BJ (cell line): Measurements from ENCODE around the gene DMPK. TPM values are rescaled to one million over a fixed set of nuclear protein-coding genes. Genes with fewer than 3 reads are reported as not detected.

Experiments used
- CTCF ChIA-PET: fragments of 350-600 bp; formaldehyde crosslinking; extraction: SDS; loops from one replicate; lab custom pipeline; 2021; ENCODE audit warnings: antibody characterized with exemption, inconsistent platforms; lab: Yijun Ruan, JAX
- POLR2A ChIA-PET: fragments of 300-600 bp; sonication (Branson Sonifier 250); formaldehyde crosslinking; extraction: SDS; loops from one replicate; lab custom pipeline; 2021; ENCODE audit warnings: antibody characterized with exemption; lab: Charles Lee
- DNase-seq: peaks from one replicate; pipeline ENCODE4 v3.0.0-alpha.2; 2011; ENCODE audit warnings: low read depth
- H3K27me3 ChIP-seq: 2 replicates; pipeline ENCODE4 v1.6.0; 2011; ENCODE audit warnings: low read length; ENCODE audit not compliant: control insufficient read depth, insufficient read depth
- H3K36me3 ChIP-seq: 2 replicates; pipeline ENCODE4 v1.5.1; 2011; ENCODE audit warnings: low read length; ENCODE audit not compliant: control insufficient read depth, insufficient read depth
- H3K4me3 ChIP-seq: 2 replicates; pipeline ENCODE4 v1.5.1; 2011; ENCODE audit warnings: low read depth, mild to moderate bottlenecking, control low read depth, low read length
- CTCF ChIP-seq: IDR thresholded peaks from 2 replicates; pipeline ENCODE4 v1.5.1; 2011; ENCODE audit warnings: low read depth, mild to moderate bottlenecking, control low read depth, inconsistent platforms, low read length, moderate library complexity; ENCODE audit not compliant: insufficient read depth
- polyA plus RNA-seq: library from polyadenylated mRNA; depleted of rRNA; stranded (reverse); fragments of >200 nt; gene quantifications from 2 replicates; pipeline ENCODE4 v1.2.3, GENCODE V29; 2011

The DMPK gene
- polyA plus RNA-seq, 1 experiment, result 131 TPM

GRCh38 chr19:45762870-45763631 is 19.2 kb downstream of the DMPK start:
- ChIA-PET CTCF (interaction anchor here (0.6 to 1.2 kb wide), 3 partner anchors 18 to 71 kb away, joined by 3 read pairs; partner anchors contain the start of gene QPCTL), POLR2A (interaction anchor here (0.6 kb wide), 1 partner anchor 9 kb away, joined by 3 read pairs; no protein-coding TSS in a partner anchor)
- Histone ChIP-seq H3K4me3 (no peak overlapping the region), H3K36me3 (no peaks in the 10 kb centered on the region; the same call in 1 of the 2 replicates), H3K27me3 (no peaks in the 10 kb centered on the region)
- DNase-seq, result no peak
- no peak for TF ChIP-seq CTCF

DNA sequence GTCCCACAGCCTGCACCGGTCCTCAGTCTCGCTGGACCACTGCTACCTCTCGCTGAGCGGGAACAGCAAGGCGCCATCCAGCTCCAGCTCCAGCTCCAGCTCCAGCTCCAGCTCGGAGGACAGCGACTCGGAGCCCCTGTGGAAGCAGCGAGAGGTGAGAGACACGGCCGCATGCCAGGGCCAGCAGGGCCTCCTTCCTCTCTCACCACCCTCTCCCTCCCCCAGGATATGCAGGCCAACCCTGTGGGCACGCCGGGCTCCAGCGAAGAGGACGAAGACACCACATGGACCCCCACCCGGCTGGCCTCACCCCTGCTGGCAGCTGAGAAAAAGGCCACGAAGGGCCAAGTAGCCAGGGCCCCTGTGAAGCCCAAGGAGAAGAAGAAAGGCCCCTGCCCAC is 20.6 kb downstream of the DMPK start:
- no peak for TF ChIP-seq CTCF
- Histone ChIP-seq H3K27me3 (no peaks in the 10 kb centered on the region), H3K36me3 (no peaks in the 10 kb centered on the region; the same call in 1 of the 2 replicates), H3K4me3 (no peak overlapping the region)
- ChIA-PET POLR2A (interaction anchor here (0.7 kb wide), 1 partner anchor 22 kb away, joined by 24 read pairs; no protein-coding TSS in a partner anchor), CTCF (no interaction called here)
- DNase-seq, result no peak

DNA sequence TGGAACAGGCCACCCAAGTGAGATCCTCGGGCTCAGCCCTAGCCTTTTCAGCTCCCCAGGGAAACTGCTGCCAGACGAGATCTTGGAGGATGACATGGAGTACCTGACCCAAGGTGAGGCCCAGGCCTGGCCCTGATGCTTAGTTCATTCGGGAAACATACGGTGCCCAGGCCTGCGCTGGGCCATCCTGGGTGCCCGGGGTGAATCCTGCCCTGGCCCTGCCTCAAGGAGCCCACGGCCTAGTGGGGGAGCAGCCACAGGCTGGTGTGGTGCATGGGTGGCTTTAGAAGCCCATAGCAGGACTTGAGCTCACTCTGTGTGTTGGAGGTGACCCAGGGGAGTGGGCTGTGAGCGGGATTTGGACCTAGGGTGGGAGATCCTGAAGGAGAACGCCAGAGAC is 23.4 kb downstream of the DMPK start:
- Histone ChIP-seq H3K4me3 (no peak overlapping the region), H3K36me3 (no peaks in the 10 kb centered on the region), H3K27me3 (no peaks in the 10 kb centered on the region)
- DNase-seq, result no peak
- CTCF ChIA-PET, result interaction anchor here (1.4 kb wide), 1 partner anchor 19 kb away, joined by 3 read pairs; no protein-coding TSS in a partner anchor
- TF ChIP-seq CTCF, result no peak
- POLR2A ChIA-PET, result no interaction called here

- no peak overlapping the region for H3K4me3 ChIP-seq
- ChIA-PET CTCF (interaction anchor here (0.6 to 1.4 kb wide), 5 partner anchors 17 to 74 kb away, joined by 3 read pairs; partner anchors contain the start of gene QPCTL), POLR2A (no interaction called here)
- no peaks in the 10 kb centered on the region for H3K27me3 ChIP-seq
- DNase-seq, result no peak
- TF ChIP-seq CTCF, result no peak
- no peaks in the 10 kb centered on the region for H3K36me3 ChIP-seq
These were observed 24.6 kb downstream of the DMPK start for GRCh38 chr19:45757695-45758094.

GRCh38 chr19:45754323-45754722 is 28.0 kb downstream of the DMPK start:
- Histone ChIP-seq H3K4me3 (no peak overlapping the region), H3K27me3 (no peaks in the 10 kb centered on the region), H3K36me3 (no peaks in the 10 kb centered on the region)
- CTCF ChIA-PET, result interaction anchor here (0.8 to 2.5 kb wide), 3 partner anchors 10 to 45 kb away, joined by 3 to 9 read pairs (median 3); partner anchors contain the start of gene FBXO46
- POLR2A ChIA-PET, result no interaction called here
- TF ChIP-seq CTCF, result no peak
- no peak for DNase-seq
